OCI-LY3 (cell line): Measurements from ENCODE around the gene PCSK4.

Experiments
- EZH2phosphoT487 ChIP-seq: fragments of 200-600 bp; shearing (Covaris generic); IDR thresholded peaks from 2 replicates; pipeline ENCODE4 v1.6.1; 2018; ENCODE audit warnings: antibody characterized with exemption, mixed run types, low read depth
- TF ChIP-seq, protein P1 (sequence below): fragments of 200-600, 300-600 bp; sonication (generic); IDR thresholded peaks from 2 replicates; pipeline ENCODE4 v1.5.1; 2014; ENCODE audit warnings: antibody characterized with exemption, low read length, low read depth

DNA sequence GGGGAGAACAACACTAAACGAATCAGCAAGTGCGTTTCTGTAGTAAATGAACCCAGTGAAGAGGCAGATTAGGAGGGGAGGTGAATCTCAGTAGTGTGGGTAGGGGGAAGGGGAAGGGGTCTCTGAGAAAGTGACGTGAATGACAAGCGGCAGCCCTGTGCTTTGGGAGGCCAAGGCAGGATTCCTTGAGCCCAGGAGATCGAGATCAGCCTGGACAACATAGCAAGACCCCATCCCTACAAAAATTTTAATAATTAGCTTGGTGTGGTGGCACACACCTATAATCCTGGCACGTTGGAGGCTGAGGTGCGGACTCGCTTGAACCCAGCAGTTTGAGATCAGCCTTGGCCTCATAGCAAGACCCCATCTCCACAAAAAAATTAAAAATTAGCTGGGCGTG lies 41.9 kb upstream of the PCSK4 start:
- TF ChIP-seq, protein P1, sequence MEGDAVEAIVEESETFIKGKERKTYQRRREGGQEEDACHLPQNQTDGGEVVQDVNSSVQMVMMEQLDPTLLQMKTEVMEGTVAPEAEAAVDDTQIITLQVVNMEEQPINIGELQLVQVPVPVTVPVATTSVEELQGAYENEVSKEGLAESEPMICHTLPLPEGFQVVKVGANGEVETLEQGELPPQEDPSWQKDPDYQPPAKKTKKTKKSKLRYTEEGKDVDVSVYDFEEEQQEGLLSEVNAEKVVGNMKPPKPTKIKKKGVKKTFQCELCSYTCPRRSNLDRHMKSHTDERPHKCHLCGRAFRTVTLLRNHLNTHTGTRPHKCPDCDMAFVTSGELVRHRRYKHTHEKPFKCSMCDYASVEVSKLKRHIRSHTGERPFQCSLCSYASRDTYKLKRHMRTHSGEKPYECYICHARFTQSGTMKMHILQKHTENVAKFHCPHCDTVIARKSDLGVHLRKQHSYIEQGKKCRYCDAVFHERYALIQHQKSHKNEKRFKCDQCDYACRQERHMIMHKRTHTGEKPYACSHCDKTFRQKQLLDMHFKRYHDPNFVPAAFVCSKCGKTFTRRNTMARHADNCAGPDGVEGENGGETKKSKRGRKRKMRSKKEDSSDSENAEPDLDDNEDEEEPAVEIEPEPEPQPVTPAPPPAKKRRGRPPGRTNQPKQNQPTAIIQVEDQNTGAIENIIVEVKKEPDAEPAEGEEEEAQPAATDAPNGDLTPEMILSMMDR: no peak
- TF ChIP-seq EZH2phosphoT487: no peak
